HepG2 (cell line): ENCODE measurements around the gene TFCP2L1. TPM values are rescaled to one million over a fixed set of nuclear protein-coding genes. Genes with fewer than 3 reads are reported as not detected.

ENCODE experiments used
- ELF4 ChIP-seq: sonication (generic); formaldehyde crosslinking; IDR thresholded peaks from 2 replicates; pipeline ENCODE4 v1.5.0; 2020; ENCODE audit warnings: missing genetic modification reagents, mild to moderate bottlenecking, moderate library complexity, borderline replicate concordance
- GTF3A ChIP-seq: sonication (generic); formaldehyde crosslinking; conservative IDR thresholded peaks from 2 replicates; pipeline ENCODE4 v1.4.0; 2020; ENCODE audit warnings: mild to moderate bottlenecking, missing genetic modification reagents
- NR2F6 ChIP-seq, 2 experiments: IDR thresholded peaks; 2 replicates each; pipeline ENCODE4 v1.6.1; 2016; ENCODE audit warnings: antibody characterized with exemption in 1 of 2, mild to moderate bottlenecking in 1 of 2
- REPIN1 ChIP-seq: sonication (generic); formaldehyde crosslinking; IDR thresholded peaks from 2 replicates; pipeline ENCODE4 v1.8.0; 2022; ENCODE audit warnings: missing genetic modification reagents, low read depth, mild to moderate bottlenecking, borderline replicate concordance
- ZBTB38 ChIP-seq: sonication (generic); formaldehyde crosslinking; IDR thresholded peaks from 2 replicates; pipeline ENCODE4 v1.5.1; 2020; ENCODE audit warnings: mild to moderate bottlenecking, missing genetic modification reagents
- ZNF121 ChIP-seq: sonication (generic); formaldehyde crosslinking; IDR thresholded peaks from 2 replicates; pipeline ENCODE4 v1.5.0; 2020; ENCODE audit warnings: mild to moderate bottlenecking, missing genetic modification reagents
- polyA plus RNA-seq, 8 experiments: library from polyadenylated mRNA; depleted of rRNA in 3 of 8; stranded (reverse) in 7 of 8; unstranded in 1 of 8; fragments of >200 nt; fragmentation: Illumina TruSeq in 4 of 8; extraction: Trizol in 4 of 8; gene quantifications; 2 replicates each; pipeline versions ENCODE4 v1.2.1 to v1.2.3, GENCODE V29; 2011 to 2016; ENCODE audit warnings: low read depth in 4 of 8, missing spikeins in 1 of 8, mixed read lengths in 1 of 8; ENCODE audit not compliant: insufficient read depth in 1 of 8
- total RNA-seq, 5 experiments: library from RNA; depleted of rRNA; stranded (reverse); fragments of >200 nt; fragmentation: Illumina TruSeq; extraction: Trizol; gene quantifications; 2 replicates each; pipeline ENCODE4 v1.2.3, GENCODE V29; 2016; ENCODE audit warnings: low read depth in 1 of 5
- TF ChIP-seq, protein P1 (sequence below): IDR thresholded peaks from 2 replicates; pipeline ENCODE4 v1.6.1; 2016; ENCODE audit warnings: low read depth, missing genetic modification reagents, missing compliant biosample characterization
- TF ChIP-seq, protein P2 (sequence below): sonication (generic); formaldehyde crosslinking; IDR thresholded peaks from 2 replicates; pipeline ENCODE4 v1.4.0; 2020; ENCODE audit warnings: mild to moderate bottlenecking, missing genetic modification reagents, borderline replicate concordance
- TF ChIP-seq, protein P3 (sequence below): sonication (generic); formaldehyde crosslinking; IDR thresholded peaks from 2 replicates; pipeline ENCODE4 v1.5.1; 2020; ENCODE audit warnings: missing genetic modification reagents, mild to moderate bottlenecking, borderline replicate concordance

Gene TFCP2L1
- total and polyA plus RNA-seq, 2 of the 13 experiments (the other 11 are each of a cell fraction or from before 2014, with no cell fraction given) = under 0.01 TPM; not detected in 1

DNA sequence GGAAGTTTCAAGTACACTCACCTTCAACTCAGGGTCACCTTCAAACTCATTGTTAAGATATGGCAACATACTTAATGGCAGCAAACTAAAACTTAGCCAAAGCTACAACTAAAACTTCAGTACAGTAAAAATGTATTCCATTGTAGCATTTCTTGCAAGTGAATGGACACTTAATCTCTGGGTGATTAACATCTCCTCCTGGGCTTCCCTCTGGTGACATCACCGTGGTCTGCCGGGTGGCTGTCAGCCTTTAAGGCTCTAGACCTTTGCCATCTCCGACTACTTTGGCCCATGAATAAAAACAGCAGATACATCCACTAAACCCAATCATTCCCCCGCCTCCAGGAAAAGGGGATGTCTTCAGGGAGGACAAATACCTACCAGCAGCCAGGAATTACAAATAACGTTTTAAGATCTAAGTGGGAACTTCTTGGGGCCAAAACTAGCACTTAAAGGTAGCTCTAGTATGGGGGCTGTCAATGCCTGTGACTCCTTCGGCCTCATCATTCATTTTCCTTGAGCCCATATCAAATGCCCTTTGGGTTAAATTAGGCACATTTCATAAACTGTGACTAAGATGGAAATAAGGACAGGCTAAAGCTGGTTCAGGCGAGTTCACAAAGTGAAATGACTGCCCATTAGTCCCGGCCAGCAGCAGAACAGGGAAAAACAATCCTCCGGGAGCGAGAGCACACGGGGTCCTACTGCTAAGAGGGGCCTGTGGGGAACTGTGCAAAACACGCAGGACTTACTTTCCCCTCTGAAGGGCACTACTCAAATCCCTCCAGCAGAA is 1.1 kb downstream of the TFCP2L1 start (continued):
- TF ChIP-seq, protein P1, sequence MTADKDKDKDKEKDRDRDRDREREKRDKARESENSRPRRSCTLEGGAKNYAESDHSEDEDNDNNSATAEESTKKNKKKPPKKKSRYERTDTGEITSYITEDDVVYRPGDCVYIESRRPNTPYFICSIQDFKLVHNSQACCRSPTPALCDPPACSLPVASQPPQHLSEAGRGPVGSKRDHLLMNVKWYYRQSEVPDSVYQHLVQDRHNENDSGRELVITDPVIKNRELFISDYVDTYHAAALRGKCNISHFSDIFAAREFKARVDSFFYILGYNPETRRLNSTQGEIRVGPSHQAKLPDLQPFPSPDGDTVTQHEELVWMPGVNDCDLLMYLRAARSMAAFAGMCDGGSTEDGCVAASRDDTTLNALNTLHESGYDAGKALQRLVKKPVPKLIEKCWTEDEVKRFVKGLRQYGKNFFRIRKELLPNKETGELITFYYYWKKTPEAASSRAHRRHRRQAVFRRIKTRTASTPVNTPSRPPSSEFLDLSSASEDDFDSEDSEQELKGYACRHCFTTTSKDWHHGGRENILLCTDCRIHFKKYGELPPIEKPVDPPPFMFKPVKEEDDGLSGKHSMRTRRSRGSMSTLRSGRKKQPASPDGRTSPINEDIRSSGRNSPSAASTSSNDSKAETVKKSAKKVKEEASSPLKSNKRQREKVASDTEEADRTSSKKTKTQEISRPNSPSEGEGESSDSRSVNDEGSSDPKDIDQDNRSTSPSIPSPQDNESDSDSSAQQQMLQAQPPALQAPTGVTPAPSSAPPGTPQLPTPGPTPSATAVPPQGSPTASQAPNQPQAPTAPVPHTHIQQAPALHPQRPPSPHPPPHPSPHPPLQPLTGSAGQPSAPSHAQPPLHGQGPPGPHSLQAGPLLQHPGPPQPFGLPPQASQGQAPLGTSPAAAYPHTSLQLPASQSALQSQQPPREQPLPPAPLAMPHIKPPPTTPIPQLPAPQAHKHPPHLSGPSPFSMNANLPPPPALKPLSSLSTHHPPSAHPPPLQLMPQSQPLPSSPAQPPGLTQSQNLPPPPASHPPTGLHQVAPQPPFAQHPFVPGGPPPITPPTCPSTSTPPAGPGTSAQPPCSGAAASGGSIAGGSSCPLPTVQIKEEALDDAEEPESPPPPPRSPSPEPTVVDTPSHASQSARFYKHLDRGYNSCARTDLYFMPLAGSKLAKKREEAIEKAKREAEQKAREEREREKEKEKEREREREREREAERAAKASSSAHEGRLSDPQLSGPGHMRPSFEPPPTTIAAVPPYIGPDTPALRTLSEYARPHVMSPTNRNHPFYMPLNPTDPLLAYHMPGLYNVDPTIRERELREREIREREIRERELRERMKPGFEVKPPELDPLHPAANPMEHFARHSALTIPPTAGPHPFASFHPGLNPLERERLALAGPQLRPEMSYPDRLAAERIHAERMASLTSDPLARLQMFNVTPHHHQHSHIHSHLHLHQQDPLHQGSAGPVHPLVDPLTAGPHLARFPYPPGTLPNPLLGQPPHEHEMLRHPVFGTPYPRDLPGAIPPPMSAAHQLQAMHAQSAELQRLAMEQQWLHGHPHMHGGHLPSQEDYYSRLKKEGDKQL (CRISPR knock-in tag) = no peak
- TF ChIP-seq ELF4 (CRISPR knock-in tag) (no peak), REPIN1 (no peak), GTF3A (no peak), ZNF121 (CRISPR knock-in tag) (no peak), NR2F6 (IDR thresholded peaks at IDR 0.05) (no peak), NR2F6 (CRISPR knock-in tag; IDR thresholded peaks at IDR 0.05) (no peak), ZBTB38 (CRISPR knock-in tag) (no peak)
- TF ChIP-seq, protein P2, sequence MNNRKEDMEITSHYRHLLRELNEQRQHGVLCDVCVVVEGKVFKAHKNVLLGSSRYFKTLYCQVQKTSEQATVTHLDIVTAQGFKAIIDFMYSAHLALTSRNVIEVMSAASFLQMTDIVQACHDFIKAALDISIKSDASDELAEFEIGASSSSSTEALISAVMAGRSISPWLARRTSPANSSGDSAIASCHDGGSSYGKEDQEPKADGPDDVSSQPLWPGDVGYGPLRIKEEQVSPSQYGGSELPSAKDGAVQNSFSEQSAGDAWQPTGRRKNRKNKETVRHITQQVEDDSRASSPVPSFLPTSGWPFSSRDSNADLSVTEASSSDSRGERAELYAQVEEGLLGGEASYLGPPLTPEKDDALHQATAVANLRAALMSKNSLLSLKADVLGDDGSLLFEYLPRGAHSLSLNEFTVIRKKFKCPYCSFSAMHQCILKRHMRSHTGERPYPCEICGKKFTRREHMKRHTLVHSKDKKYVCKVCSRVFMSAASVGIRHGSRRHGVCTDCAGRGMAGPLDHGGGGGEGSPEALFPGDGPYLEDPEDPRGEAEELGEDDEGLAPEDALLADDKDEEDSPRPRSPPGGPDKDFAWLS (CRISPR knock-in tag) = no peak
- TF ChIP-seq, protein P3, sequence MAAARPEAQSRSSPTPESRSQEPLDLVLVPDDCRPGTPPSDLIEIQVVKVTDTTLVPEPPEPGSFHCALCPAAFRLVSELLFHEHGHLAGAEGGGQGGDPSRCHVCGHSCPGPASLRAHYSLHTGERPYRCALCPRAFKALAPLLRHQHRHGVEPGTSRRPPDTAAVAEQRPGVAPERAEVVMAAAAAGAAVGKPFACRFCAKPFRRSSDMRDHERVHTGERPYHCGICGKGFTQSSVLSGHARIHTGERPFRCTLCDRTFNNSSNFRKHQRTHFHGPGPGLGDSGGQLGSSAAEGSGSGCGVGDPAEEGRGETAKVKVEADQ (CRISPR knock-in tag) = no peak
